Fibroblast of lung (primary cell): Measurements from ENCODE around the gene ST3GAL6. TPM values are rescaled to one million over a fixed set of nuclear protein-coding genes. Genes with fewer than 3 reads are reported as not detected.
A peak's percentile ranks its signal among the peaks of the same experiment; 100 is the strongest.

Experiments used
- DNase-seq, 2 donors: peaks; one replicate each; pipeline versions ENCODE4 v3.0.0 to v3.0.0-alpha.2; 2010; ENCODE audit warnings: low read depth in 2 of 2
- H2AFZ ChIP-seq: 2 replicates; pipeline ENCODE4 v1.5.1; 2012; ENCODE audit warnings: low read length, control low read depth, inconsistent platforms
- H3K27ac ChIP-seq: 2 replicates; pipeline ENCODE4 v1.5.1; 2011; ENCODE audit warnings: low read length, control low read depth; ENCODE audit not compliant: insufficient read depth
- H3K27me3 ChIP-seq: 2 replicates; pipeline ENCODE4 v1.5.1; 2011; ENCODE audit warnings: mild to moderate bottlenecking, low read length; ENCODE audit not compliant: control insufficient read depth, insufficient read depth
- H3K36me3 ChIP-seq: 2 replicates; pipeline ENCODE4 v1.5.1; 2011; ENCODE audit warnings: low read length; ENCODE audit not compliant: control insufficient read depth, insufficient read depth
- H3K4me1 ChIP-seq: 2 replicates; pipeline ENCODE4 v1.5.1; 2011; ENCODE audit warnings: low read length; ENCODE audit not compliant: control insufficient read depth, insufficient read depth; ENCODE audit errors: extremely low read depth
- H3K4me2 ChIP-seq: 2 replicates; pipeline ENCODE4 v1.5.1; 2011; ENCODE audit warnings: low read length, control low read depth; ENCODE audit not compliant: insufficient read depth; ENCODE audit errors: extremely low read depth
- H3K4me3 ChIP-seq, 4 experiments: fragments of 200-600 bp in 1 of 4; sonication (generic) in 1 of 4; replicated peaks in 1 of 4; 2 replicates each; pipeline ENCODE4 v1.5.1; 2011 to 2016; ENCODE audit warnings: low read length in 4 of 4, low read depth in 3 of 4, mild to moderate bottlenecking in 3 of 4, control low read depth in 2 of 4, inconsistent platforms in 1 of 4, mixed read lengths in 1 of 4; ENCODE audit not compliant: insufficient read depth in 1 of 4; ENCODE audit errors: control extremely low read depth in 1 of 4
- H3K79me2 ChIP-seq: 2 replicates; pipeline ENCODE4 v1.5.1; 2012; ENCODE audit warnings: mild to moderate bottlenecking, low read length, inconsistent platforms; ENCODE audit not compliant: control insufficient read depth, insufficient read depth
- H3K9ac ChIP-seq: 2 replicates; pipeline ENCODE4 v1.5.1; 2011; ENCODE audit warnings: mild to moderate bottlenecking, low read length, control low read depth; ENCODE audit not compliant: insufficient read depth
- H3K9me3 ChIP-seq: 2 replicates; pipeline ENCODE4 v1.5.1; 2012; ENCODE audit warnings: low read depth, low read length; ENCODE audit not compliant: control insufficient read depth, insufficient read depth
- H4K20me1 ChIP-seq: 2 replicates; pipeline ENCODE4 v1.5.1; 2011; ENCODE audit warnings: low read length; ENCODE audit not compliant: control insufficient read depth, insufficient read depth; ENCODE audit errors: extremely low read depth
- CTCF ChIP-seq, 2 donors: IDR thresholded peaks in 1 of 2; conservative IDR thresholded peaks in 1 of 2; 1 replicate in 1 of 2; 2 replicates in 1 of 2; pipeline ENCODE4 v1.5.1; 2011 to 2012; ENCODE audit warnings: low read length in 2 of 2, control low read depth in 1 of 2, inconsistent platforms in 1 of 2, low read depth in 1 of 2, mild to moderate bottlenecking in 1 of 2
- EZH2 ChIP-seq: IDR thresholded peaks from 2 replicates; pipeline ENCODE4 v1.5.1; 2012; ENCODE audit warnings: low read length, control low read depth, mild to moderate bottlenecking; ENCODE audit errors: missing control alignments
- polyA plus RNA-seq, 2 donors: library from polyadenylated mRNA; depleted of rRNA in 1 of 2; stranded (reverse) in 1 of 2; unstranded in 1 of 2; fragments of >200 nt; gene quantifications; 2 replicates each; pipeline ENCODE4 v1.2.1, GENCODE V29; 2011 to 2012; ENCODE audit warnings: missing spikeins in 1 of 2
- total RNA-seq: library from RNA; depleted of rRNA; stranded (reverse); fragments of >200 nt; gene quantifications from 2 replicates; pipeline ENCODE4 v1.2.1, GENCODE V29; 2014

The ST3GAL6 gene
- total and polyA plus RNA-seq, 2 donors (not counting 1 experiment from before 2014, with no cell fraction given): 1.7 to 4.1 TPM

DNA sequence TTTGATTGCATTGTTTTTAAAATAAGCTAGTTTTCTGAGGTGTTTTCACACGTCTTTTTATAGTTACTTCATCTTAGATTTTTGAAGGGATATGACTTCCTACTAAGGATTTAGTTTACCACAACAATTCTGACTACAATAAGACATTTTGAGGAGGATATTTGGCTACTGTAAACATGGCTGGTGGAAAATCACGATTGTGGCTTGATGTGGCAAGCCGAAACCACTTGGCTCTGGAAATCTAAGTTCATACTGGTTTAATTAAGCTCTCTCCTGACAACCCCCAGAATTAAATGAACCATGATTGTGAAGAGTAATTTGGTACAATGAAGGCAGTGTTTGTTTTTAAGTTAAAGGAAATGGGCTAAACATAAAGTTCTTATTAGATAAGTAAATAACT lies 30.8 kb downstream of the ST3GAL6 start:
- Histone ChIP-seq H3K27ac (no peak overlapping the region), H3K36me3 (no peaks in the 10 kb centered on the region), H3K4me3 (no peak overlapping the region), H3K79me2 (no peaks in the 10 kb centered on the region), H3K9me3 (no peaks in the 10 kb centered on the region), H3K4me2 (no peak overlapping the region), H3K4me1 (no peaks in the 10 kb centered on the region), H3K9ac (no peak overlapping the region), H3K27me3 (no peaks in the 10 kb centered on the region), H4K20me1 (no peaks in the 10 kb centered on the region), H2AFZ (no peak overlapping the region)
- peak in 1 of 2 donors; percentile 38 for DNase-seq
- TF ChIP-seq CTCF (conservative IDR thresholded peaks at IDR 0.05 in 1 of 2, IDR thresholded peaks at IDR 0.05 in 1 of 2; ENCODE audit: low read depth in 1 of 2, low read length in 2 of 2) (no peak), EZH2 (no peak)

- H3K4me2 ChIP-seq: no peak overlapping the region
- H3K4me3 ChIP-seq: no peak overlapping the region
- peaks cover 6% of the 10 kb centered on the region for H3K36me3 ChIP-seq
- H3K79me2 ChIP-seq: no peaks in the 10 kb centered on the region
- no peak overlapping the region for H3K9ac ChIP-seq
- no peak overlapping the region for H3K27ac ChIP-seq
- TF ChIP-seq CTCF (conservative IDR thresholded peaks at IDR 0.05 in 1 of 2, IDR thresholded peaks at IDR 0.05 in 1 of 2; ENCODE audit: low read depth in 1 of 2, low read length in 2 of 2) (no peak), EZH2 (no peak)
- no peaks in the 10 kb centered on the region for H3K27me3 ChIP-seq
- DNase-seq: no peak
- H4K20me1 ChIP-seq: no peaks in the 10 kb centered on the region
- no peaks in the 10 kb centered on the region for H3K4me1 ChIP-seq
- H2AFZ ChIP-seq: no peak overlapping the region
- H3K9me3 ChIP-seq: no peaks in the 10 kb centered on the region
Measured at GRCh38 chr3:98796334-98796733, 33.2 kb downstream of the ST3GAL6 start.

- Histone ChIP-seq H3K4me2 (no peak overlapping the region), H3K27me3 (no peaks in the 10 kb centered on the region), H3K4me1 (no peaks in the 10 kb centered on the region), H3K79me2 (no peaks in the 10 kb centered on the region), H3K27ac (no peak overlapping the region), H3K9me3 (no peaks in the 10 kb centered on the region), H3K9ac (no peak overlapping the region), H3K4me3 (no peak overlapping the region), H2AFZ (no peak overlapping the region), H4K20me1 (no peaks in the 10 kb centered on the region), H3K36me3 (peaks cover 6% of the 10 kb centered on the region)
- TF ChIP-seq CTCF (conservative IDR thresholded peaks at IDR 0.05 in 1 of 2, IDR thresholded peaks at IDR 0.05 in 1 of 2; ENCODE audit: low read depth in 1 of 2, low read length in 2 of 2) (no peak), EZH2 (no peak)
- no peak for DNase-seq
Measured at GRCh38 chr3:98797905-98798304, 34.8 kb downstream of the ST3GAL6 start.
